Dedifferentiated amniotic fluid mesenchymal stem cell (primary cell): ENCODE measurements around the gene FAM107B.
A peak's percentile ranks its signal among the peaks of the same experiment; 100 is the strongest.

Experiments
- DNase-seq: peaks from one replicate; pipeline ENCODE4 v3.0.0-alpha.2; 2016; ENCODE audit errors: extremely low spot score

FAM107B gene

DNA sequence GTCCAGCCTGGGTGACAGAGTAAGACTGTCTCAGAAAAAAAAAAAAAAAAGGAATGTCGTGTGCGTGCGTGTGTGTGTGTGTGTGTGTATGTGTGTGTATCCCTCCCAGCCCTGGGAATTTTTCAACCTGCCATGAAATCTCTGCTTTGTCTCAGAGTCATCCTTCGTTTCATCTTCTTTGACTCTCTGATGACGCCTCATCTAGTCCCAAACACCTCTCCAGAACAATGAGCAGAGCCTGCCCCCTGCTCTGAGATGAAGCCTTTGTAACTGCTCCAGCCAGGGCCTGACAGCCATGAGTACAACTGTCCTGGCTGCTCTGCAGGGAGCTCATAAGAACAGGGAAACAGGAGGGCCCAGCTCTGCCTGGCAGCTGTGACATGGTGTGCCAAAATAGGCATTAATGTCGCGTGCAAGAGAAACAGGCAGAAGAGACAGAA, 149.5 kb downstream of the FAM107B start:
- no peak for DNase-seq

DNA sequence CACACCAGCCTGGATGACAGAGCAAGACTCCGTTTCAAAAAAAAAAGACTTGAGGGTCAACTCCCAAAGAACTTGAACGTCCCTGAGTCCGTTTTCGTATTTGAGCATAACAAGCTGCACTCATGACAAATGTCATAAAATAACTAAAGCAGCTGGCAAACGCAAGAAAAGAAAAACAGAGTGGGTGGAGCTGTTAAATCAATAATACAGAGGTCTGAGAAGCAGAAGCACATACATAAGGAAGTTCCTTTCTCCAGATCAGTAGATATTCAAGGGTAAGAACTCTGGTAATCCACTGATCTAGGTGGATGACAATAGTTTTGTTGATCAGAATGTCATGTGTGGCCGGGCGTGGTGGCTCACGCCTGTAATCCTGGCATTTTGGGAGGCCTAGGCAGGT, 150.1 kb downstream of the FAM107B start:
- DNase-seq, result no peak

DNA sequence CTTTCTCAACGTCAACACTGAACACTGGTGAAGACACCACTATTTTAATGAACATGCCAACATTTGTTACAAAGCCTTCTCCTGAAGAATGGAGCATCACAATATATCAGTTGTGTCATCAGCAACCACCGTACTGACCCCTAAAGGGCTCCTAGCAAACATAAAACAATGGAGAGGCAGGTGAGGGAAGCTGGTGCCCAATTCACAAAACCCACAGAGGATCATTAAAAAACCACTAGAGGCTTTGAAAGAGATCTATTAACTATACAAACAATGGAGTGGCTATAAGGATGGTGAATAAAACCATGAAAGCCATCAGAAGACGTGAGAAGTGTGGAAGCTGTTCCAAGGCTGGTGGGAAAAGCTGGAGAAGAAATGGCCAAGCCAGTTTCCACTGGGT, 150.8 kb downstream of the FAM107B start:
- DNase-seq, result no peak

DNA sequence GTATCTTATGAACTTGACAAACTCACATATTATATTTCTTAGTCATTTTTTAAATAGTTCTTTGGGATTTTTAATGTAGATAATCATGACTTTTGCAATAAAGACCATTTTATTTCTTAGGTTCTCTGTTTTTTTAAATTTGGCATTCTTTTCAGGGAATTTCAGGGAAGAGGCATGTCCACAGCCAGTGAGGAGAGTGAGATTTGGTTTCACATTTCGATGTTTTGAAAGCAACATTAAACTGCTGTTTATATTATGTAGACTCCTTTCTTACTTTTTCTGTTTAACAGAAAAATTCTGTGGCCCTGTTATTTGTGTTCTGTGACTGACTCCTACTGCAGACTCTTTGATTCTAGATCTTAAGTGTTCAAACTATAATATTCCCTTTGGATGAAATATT, 153.7 kb downstream of the FAM107B start:
- peak; percentile 61 for DNase-seq

DNA sequence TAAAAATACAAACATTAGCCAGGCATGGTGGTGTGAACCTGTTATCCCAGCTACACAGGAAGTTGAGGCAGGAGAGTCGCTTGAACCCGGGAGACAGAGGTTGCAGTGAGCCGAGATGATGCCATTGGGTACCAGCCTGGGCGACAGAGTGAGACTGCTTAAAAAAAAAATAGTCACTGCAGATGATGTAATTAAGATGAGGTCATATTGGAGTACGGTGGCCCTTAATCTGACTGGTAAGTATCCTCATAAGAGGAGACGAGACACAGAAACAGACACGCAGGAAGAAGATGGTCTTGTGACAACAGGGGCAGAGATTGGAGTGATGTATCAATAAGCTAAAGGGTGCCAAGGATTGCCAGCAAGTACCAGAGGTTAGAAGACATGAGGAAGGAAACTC, 156.0 kb downstream of the FAM107B start:
- no peak for DNase-seq

DNA sequence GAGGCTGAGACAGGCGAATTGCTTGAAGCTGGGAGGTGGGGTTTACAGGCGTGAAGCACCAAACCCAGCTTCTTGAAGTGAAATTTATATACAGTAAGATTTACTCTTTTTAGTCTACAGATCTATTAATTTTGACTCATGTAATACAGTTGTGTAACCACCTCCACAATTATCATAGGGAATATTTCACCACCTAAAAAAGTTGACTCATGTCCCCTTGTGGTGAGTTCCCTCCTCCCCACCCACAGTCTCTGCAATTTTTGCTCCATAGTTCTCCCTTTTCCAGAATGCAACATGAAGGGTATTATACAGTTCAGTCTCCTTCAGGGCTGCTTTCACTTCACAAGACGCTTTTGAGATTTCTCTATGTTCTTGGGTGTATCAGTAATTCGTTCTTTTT, 156.8 kb downstream of the FAM107B start:
- DNase-seq, result no peak

DNA sequence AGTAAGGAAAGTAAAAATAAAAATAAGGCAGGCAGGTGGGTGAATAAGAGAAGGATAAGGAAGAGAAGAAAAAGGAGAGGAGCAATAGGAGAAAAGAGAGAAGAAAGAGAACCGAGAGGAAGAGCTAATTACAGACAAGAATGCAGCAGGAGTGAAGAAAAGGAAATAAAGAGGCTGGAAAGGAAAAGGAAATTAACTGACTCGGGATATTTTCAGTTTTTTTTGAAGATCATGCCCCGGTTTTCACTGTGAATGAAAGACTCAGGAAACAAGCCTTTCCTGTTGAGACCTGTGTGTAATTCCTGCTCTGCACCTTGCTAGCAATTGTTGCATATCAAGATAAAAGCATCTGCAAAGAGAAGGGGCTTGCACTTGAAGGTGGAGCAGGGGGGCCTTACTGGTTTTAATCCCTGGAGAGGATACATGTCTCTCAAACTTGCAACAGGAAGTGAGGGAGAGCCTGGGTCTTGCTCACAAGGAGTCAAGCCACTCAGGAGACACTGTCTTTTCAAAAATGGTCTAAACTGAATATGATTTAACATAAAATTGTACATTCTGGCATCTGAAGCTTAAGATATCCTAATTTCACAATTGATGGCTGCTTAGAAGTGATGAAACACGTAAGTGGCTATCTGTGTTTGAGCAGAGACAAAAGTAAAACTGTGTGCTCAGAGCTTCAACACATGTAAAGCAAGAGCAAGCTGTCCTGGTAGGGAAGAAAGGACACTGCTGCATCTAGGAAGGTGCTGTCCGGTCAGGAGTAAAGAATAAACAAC, 157.6 kb downstream of the FAM107B start:
- DNase-seq, result no peak

DNA sequence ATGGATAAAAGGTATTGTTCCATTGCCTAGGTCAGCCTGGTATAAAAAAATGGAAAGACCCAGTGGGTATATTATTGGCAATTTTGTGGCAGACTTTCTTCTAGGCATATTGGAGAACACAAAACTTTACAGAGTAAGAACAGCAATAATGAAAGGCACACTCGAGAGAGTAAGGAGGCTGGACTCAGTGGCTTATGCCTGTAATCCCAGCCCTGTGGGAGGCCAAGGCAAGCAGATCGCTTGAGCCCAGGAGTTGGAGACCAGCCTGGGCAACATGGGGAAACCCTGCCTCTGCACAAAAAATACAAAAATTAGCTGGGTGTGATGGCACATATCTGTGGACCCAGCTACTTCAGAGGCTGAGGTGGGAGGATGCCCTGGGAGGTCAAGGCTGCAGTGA, 158.2 kb downstream of the FAM107B start:
- DNase-seq, result no peak

DNA sequence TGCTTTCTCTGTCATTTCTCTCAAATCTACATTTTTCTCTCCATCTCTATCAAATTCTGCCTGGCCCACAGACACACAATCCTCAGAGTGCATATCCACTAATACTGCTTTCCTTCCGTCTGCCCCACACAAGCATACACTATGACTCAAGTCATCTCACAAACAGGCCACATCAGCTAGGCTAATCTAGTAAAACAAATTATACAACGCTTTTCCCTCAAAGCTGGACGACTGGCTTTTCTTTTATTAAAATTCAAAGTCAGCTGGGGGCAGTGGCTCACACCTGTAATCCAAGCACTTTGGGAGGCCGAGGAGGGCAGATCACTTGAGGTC, 161.1 kb downstream of the FAM107B start:
- no peak for DNase-seq

DNA sequence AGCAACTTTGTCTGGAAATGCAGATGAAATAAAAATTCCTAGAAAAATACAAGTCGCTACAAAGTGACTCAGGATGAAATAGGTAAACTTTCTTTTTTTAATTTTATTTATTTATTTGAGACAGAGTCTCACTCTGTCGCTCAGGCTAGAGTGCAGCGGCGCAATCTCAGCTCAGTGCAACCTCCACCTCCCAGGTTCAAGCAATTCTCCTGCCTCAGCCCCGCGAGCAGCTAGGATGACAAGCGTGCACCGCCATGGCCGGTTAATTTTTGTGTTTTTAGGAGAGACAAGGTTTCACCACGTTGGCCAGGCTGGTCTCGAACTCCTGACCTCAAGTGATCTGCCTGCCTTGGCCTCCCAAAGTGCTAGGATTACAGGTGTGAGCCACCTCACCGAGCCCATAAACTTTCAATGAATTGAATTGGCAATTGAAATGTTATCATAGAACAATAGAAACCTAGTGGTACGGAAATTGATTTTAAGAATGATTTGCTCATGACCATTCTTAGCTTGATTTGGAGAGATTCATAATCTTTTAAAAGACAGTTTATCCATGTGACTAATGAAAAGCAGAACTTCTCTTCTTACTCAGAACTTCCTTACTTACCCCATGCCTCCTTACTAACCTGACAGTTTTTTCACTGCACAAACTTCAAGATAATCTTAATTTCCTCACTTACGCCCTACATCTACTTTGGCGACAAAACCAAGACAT, 161.7 kb downstream of the FAM107B start:
- DNase-seq, result no peak

DNA sequence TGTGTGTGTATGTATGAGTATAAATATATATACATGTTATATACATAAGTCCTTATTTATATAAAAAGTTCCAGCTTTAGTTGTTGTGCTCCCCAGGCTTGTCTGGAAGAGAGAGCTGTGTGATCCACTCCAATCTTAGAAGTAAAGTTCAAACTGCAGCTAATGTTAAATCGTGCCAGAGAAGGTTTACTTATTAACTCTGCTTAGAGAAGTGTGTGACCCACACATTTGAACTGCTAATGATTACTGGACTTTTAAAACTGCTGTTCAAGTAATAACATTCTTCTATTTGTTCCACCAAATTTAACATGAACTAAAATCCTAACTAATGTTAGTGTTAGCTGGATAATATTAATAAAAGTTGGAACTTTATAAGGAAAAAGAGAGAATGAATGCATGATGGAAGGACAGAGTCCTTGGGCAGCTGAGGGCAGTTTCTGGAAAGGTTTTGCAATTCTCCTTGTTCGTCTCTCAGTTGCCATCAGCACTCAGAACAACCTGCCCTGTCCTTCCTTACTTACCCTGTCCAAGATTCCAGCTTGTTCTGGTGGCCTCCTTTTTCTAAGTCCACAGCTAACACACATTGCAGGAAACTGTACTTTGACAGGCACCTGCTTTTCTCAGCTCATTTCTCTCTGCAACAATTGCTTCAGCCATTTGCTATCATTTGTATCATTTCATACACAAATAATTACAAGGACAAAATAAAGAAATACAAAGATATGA, 162.6 kb downstream of the FAM107B start:
- no peak for DNase-seq

DNA sequence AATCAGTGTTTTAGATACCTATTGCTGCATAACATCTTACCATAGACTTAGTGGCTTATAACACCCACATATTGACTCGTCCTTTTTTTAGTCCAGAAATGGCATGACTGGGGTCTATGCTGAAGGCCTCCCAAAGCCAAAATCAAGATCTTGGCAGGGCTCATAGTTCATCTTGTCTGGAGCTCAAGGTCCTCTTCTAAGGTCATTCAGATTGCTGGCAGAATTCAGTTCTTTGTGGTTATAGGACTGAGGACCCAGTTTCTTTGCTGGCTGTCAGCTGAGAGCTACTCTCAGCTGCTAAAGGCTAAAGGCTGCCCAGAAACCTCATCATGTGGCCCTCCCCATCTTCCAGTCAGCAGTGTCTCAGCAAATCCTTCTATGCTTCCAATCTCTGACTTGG, 165.5 kb downstream of the FAM107B start:
- no peak for DNase-seq

DNA sequence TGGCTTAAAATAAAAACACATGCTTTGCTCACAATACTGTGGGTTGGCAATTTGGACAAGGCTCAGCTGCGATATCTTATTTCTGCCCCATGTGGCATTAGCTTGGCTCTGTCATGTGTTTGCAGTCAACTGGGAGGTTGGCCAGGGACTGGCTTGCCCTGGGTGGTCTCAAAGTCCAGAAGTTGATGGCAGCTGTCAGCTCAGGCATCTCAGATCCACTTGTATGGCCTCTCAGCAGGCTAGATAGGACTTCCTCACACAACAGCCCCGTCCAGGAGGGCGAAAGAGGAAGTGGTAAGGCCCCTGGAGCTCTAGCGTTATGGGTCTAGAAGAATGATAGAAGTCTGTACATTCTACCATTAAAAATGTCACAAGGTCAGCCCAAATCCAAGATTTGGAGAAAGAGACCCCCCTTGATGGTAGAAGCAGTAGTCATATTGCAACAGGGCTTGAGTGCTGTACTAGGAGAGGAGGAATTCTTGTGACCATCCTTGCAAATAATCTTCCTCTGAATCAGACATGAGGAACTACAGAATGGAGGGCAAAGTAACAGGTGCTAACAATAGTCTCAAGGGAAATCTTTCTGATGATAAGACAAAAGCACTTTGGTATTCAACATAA, 166.2 kb downstream of the FAM107B start:
- DNase-seq, result no peak

DNA sequence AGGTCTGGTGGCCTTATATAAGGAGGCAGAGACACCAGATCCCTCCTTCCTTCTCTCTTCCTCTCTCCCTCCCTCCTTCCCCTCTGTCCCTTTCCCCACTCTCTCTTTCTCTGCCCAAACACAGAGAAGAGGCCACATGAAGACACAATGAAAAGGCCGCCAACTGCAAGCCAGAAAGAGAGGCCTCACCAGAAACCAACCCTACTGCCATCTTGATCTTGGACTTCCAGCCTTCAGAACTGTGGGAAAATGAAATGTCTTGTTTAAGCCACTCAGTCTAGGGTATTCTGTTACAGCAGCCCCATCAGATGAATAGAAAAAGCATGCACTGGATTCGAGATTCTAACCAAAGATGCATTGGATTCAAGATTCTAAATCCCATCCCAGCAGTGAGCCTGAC, 168.1 kb downstream of the FAM107B start:
- DNase-seq, result no peak

DNA sequence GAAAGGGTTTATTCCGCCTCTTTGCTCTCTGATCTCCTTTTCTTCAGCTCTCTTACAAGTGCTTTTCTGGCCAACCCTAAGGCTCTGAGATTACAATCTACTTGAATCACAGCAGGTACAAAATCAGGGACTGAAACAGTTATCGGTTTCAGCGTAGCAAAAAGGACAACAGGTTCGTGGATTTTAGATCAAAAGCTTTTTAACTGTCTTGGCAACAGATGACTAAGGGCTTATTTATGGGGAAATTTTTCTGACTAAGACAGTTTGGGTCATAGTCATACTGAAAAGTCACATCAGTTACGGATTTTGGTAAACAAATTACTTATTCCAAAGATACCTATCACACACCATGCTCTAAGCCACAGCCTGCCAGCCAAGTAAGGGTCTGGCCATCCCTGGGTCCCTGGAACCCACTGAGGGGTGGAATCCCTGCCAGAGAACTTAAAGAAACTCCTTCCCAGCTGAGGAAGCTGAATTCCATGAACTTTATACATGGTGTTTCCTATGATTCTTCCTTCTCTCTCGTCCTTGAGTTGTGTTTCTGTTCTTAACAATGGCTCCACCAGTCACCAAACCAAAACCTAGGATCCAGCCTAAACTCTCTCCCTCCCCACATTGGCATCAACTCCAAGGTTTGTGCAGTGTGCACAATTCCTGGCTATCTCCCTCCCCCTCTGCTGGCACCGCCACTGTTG, 169.3 kb downstream of the FAM107B start:
- DNase-seq, result no peak

DNA sequence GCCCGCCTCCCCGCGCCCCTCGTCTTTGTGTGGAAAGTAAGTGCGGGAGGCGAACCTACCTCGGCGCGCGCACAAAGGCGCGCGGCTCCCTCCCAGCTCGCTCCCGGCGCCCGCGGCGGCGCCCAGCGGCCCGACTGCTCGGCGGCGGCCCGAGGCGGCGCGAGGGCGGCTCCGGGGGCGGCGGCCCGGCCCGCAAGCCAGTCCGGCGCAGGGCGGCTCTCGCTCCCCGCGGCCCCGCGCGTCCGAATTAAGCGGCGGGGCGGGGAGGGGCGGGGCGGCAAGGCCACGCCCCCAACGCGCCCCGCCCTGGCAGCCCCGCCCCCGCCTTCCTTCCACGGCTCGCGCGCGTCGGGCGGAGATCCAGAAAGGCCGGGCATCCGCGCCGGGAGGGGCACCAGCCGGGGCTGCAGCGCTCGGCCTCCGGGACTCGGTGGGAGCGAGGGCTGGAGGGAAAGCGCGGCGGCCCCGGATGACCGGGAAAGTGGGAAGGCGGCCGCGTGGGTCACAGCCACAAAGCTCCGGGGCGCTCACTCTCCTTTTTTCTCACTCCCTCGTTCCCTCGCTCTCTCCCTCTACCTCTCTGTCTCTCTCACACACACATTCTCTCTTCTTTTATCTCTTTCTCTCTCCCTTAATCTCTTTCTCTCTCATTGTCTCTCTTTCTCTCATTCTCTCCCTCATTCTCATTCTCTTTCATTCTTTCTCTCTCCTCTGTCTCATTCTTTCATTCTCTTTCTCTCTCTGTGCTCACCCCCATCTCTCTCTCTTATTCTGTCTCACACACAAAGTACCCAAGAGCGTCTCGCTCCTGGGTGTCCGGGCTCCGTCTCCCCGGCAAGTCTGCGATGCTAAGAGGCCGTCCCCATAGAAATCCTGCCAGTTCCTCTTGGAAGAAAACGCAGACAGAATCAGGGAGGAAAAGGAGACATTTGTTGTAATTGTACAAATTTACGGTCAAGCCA, 170.2 kb downstream of the FAM107B start:
- DNase-seq, result peak; percentile 72

DNA sequence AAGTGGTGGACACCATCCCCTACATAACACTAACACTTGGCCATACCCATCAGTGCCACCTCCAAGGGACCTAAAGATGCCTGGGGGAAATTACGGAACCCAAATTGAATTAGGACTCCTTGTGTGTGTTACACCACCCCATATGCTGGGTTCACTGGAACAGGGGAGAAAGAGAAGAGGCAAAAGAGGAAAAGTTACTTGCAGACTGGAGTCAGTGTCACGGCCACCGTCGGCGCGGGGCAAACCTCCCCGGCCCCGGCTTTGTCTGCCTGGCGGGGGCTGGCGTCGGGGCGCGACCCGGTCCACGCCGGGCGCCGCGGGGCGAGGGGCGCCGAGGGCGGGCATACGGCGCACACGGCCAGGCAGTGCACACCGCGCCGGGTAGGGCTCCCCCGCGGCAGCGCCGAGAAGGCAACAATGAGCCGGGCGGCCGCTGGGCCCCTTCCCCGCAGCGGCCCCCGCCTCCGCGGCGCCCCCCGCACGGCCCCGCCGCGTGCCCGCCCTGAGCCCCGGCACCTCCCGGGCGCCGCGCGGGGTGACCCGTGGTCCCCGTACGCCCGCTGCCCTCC, 171.1 kb downstream of the FAM107B start:
- no peak for DNase-seq

DNA sequence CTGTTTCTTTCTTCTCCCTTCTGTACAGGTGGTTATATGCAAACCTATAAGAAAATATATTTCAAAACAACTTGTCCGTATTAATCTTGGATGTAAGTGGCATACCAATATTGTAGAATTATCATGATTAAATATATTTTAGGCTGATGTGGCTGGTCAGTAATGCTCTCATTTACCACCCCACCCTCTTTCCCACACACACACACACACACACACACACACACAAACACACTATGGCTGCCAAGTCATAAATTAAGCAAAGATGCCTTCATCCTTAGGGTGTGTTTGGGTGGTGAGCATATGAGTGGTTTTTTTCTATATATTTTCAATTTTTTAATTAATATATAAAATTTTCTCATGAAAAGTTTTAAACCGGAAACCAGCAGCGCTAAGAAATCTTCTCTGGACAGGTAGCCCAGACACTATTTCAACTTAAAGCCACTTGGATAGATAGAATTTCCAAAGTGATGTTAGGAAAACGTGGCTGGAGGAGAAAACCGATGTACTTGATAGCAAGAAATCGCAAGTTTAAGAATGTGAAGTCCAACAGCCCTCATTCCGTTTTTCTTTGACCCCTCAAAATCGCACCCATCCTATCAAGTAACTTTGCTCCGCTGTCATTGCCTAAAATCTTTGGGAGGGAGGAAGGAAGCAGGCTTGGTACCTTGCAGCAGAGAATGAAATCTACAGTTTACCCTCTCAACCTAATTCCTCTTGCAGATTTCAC, 171.7 kb downstream of the FAM107B start:
- DNase-seq, result no peak

DNA sequence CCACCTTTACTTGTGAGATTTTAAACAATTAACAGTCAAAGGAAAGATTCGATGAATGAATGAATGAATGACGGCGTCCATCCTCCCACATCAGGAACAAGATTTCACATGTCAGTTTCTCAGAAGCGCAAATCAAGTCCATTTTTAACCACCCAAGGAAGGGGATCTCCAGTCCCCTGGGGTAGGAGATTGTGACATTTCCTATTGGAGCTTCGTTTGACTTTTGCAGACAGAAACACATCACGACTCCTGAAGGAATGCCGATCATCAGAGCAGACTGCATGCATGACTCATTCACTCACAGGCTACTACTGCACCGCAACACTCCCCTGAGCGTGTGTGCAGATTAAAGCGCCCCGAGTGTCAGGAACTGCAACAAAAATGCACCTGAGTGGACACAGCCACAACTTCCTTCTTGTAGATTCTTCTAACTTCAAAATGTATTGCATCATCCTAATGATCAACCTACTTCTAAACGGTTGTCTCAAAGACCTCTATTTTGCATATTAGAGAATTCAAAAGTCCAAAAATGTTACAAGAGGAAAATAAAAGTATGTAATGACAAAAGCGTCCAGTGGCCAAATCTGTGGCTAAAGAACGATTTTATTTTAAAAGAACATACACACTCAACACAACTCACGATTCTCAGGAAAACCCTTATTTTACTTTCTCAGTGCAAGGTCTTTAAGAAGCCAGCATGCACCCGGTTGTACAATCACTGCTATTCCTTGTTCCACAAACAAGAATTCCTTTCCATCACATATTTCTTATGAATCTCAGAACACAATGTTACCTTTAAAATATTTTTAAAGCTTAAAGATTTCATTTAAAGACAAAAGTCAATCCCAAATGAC, 172.6 kb downstream of the FAM107B start:
- peak; percentile 63 for DNase-seq
